Naive thymus-derived CD4-positive, alpha-beta T cell (primary cell): Measurements from ENCODE around the gene ISOC2. TPM values are rescaled to one million over a fixed set of nuclear protein-coding genes. Genes with fewer than 3 reads are reported as not detected.
A peak's percentile ranks its signal among the peaks of the same experiment; 100 is the strongest.
"Not testable (repeated sequence)": the region's sequence is repeated elsewhere in the genome, so short reads cannot be mapped to it uniquely, and the experiment has no call there.

Experiments used
- ATAC-seq: fragments of 150-1000 bp; cut with Tn5 transposase; 2 replicates; pipeline ENCODE4 v1.10.0; 2021; ENCODE audit warnings: mild to moderate bottlenecking, moderate library complexity
- CTCF ChIA-PET: fragments of 350-600 bp; sonication (Branson Sonifier 250); formaldehyde crosslinking; loops from one replicate; lab custom pipeline; 2021; ENCODE audit warnings: antibody characterized with exemption; lab: Charles Lee
- POLR2A ChIA-PET: fragments of 350-600 bp; sonication (Branson Sonifier 250); formaldehyde crosslinking; loops from one replicate; lab custom pipeline; 2021; ENCODE audit warnings: antibody characterized with exemption, inconsistent platforms; lab: Charles Lee
- DNase-seq, 9 donors: peaks; one replicate each; pipeline versions ENCODE4 v3.0.0 to v3.0.0-alpha.2; 2020 to 2022; ENCODE audit warnings: mixed read lengths in 1 of 9
- H3K27ac ChIP-seq: one replicate; pipeline ENCODE4 v1.7.0; 2013; ENCODE audit warnings: mild to moderate bottlenecking, low read depth, low read length, moderate library complexity
- H3K27me3 ChIP-seq, 2 donors: one replicate each; pipeline ENCODE4 v1.7.0; 2013; ENCODE audit warnings: low read length in 2 of 2, mild to moderate bottlenecking in 2 of 2, moderate library complexity in 2 of 2; ENCODE audit not compliant: control insufficient read depth in 2 of 2, insufficient read depth in 2 of 2
- H3K36me3 ChIP-seq, 3 experiments: 1 replicate in 2 of 3; 2 replicates in 1 of 3; pipeline ENCODE4 v1.7.0; 2013; ENCODE audit warnings: low read length in 3 of 3, mild to moderate bottlenecking in 3 of 3, moderate library complexity in 1 of 3; ENCODE audit not compliant: insufficient read depth in 3 of 3, control insufficient read depth in 2 of 3
- H3K4me1 ChIP-seq, 2 donors: one replicate each; pipeline ENCODE4 v1.7.0; 2013; ENCODE audit warnings: low read length in 2 of 2, mild to moderate bottlenecking in 2 of 2, moderate library complexity in 1 of 2; ENCODE audit not compliant: control insufficient read depth in 2 of 2, insufficient read depth in 2 of 2
- H3K4me3 ChIP-seq: 2 replicates; pipeline ENCODE4 v1.7.0; 2013; ENCODE audit warnings: mild to moderate bottlenecking, low read length
- H3K9me3 ChIP-seq, 3 experiments: 1 replicate in 2 of 3; 2 replicates in 1 of 3; pipeline ENCODE4 v1.7.0; 2013; ENCODE audit warnings: low read length in 3 of 3; ENCODE audit not compliant: control insufficient read depth in 2 of 3
- H3K27ac Mint-ChIP-seq, 9 donors: one replicate each; pipeline ENCODE4 v1.8.0; 2020 to 2022; ENCODE audit warnings: mixed read lengths in 9 of 9, mild to moderate bottlenecking in 8 of 9, moderate library complexity in 5 of 9, inconsistent platforms in 2 of 9
- H3K27me3 Mint-ChIP-seq, 5 donors: one replicate each; pipeline ENCODE4 v1.8.0; 2021 to 2022; ENCODE audit warnings: mixed read lengths in 5 of 5, mild to moderate bottlenecking in 1 of 5
- H3K36me3 Mint-ChIP-seq, 5 donors: one replicate each; pipeline ENCODE4 v1.8.0; 2020 to 2022; ENCODE audit warnings: mixed read lengths in 5 of 5, mild to moderate bottlenecking in 3 of 5, inconsistent platforms in 1 of 5
- H3K4me1 Mint-ChIP-seq, 7 donors: one replicate each; pipeline ENCODE4 v1.8.0; 2020 to 2022; ENCODE audit warnings: mixed read lengths in 7 of 7, mild to moderate bottlenecking in 3 of 7, inconsistent platforms in 1 of 7
- H3K4me3 Mint-ChIP-seq, 10 donors: one replicate each; pipeline ENCODE4 v1.8.0; 2020 to 2022; ENCODE audit warnings: mild to moderate bottlenecking in 10 of 10, mixed read lengths in 10 of 10, moderate library complexity in 6 of 10, inconsistent platforms in 2 of 10
- H3K9me3 Mint-ChIP-seq, 11 donors: one replicate each; pipeline ENCODE4 v1.8.0; 2020 to 2022; ENCODE audit warnings: mixed read lengths in 11 of 11, mild to moderate bottlenecking in 4 of 11, inconsistent platforms in 1 of 11, moderate library complexity in 1 of 11
- intact Hi-C, 2 donors: fragments of 100-400 bp; cut with micrococcal nuclease; formaldehyde crosslinking; loops; one replicate each; pipeline ENCODE4 v1.15.1; 2023
- polyA plus RNA-seq, 2 donors: library from polyadenylated mRNA; unstranded; fragments of 300-500 nt; fragmentation: Illumina TruSeq; gene quantifications; one replicate each; pipeline ENCODE4 v1.2.3, GENCODE V29; 2021
- total RNA-seq, 6 experiments: library from RNA in 5 of 6; stranded (reverse) in 5 of 6; gene quantifications; 1 replicate in 5 of 6; 2 replicates in 1 of 6; pipeline ENCODE4 v1.2.3 and lab custom pipeline; 2021 to 2026

The ISOC2 gene
- total and polyA plus RNA-seq, 7 experiments from 2014 or later = 5.1 to 31.2 (median 11.4) TPM

- peaks cover 8 to 33% (median 19%) of the 10 kb centered on the region in 5 donors for H3K27me3 Mint-ChIP-seq
- CTCF ChIA-PET = no interaction called here
- peak in 1 of 9 donors; percentile 41 for DNase-seq
- peaks cover 3 to 22% of the 10 kb centered on the region in 2 donors for H3K27me3 ChIP-seq
- H3K9me3 ChIP-seq = no peaks in the 10 kb centered on the region
- no peak overlapping the region for H3K4me3 ChIP-seq
- no peaks in the 10 kb centered on the region for H3K9me3 Mint-ChIP-seq
- H3K4me1 ChIP-seq = peaks cover 0 to 17% of the 10 kb centered on the region in 2 donors
- peak overlapping the region; percentile 35 to 82 (median 74) for H3K4me3 Mint-ChIP-seq
- H3K36me3 ChIP-seq = peaks cover 0 to 5% (median 0%) of the 10 kb centered on the region in 3 experiments
- ATAC-seq = peak; percentile 46
- H3K4me1 Mint-ChIP-seq = peaks cover 7 to 21% (median 15%) of the 10 kb centered on the region in 7 donors
- intact Hi-C loops = loop anchor here in 1 of 2 donors (5.0 kb wide), 1 partner anchor 34 kb away; no protein-coding TSS in a partner anchor
- peaks cover 0 to 9% (median 4%) of the 10 kb centered on the region in 5 donors for H3K36me3 Mint-ChIP-seq
- peak overlapping the region in 1 of 9 donors; percentile 36 for H3K27ac Mint-ChIP-seq
- POLR2A ChIA-PET = interaction anchor here (0.9 kb wide), 1 partner anchor 10 kb away, joined by 3 read pairs; no protein-coding TSS in a partner anchor
- no peak overlapping the region for H3K27ac ChIP-seq
Observed at GRCh38 chr19:55451163-55451964, 10.1 kb downstream of the ISOC2 start.

GRCh38 chr19:55449469-55449868 is 12.0 kb downstream of the ISOC2 start:
- CTCF ChIA-PET = no interaction called here
- Mint-ChIP-seq H3K27ac (no peak overlapping the region), H3K9me3 (peaks cover 0 to 4% (median 0%) of the 10 kb centered on the region in 11 donors)

GRCh38 chr19:55448175-55448490 is 13.3 kb downstream of the ISOC2 start:
- H3K4me3 ChIP-seq, H3K27ac Mint-ChIP-seq, H3K36me3 ChIP-seq, DNase-seq, CTCF ChIA-PET, POLR2A ChIA-PET, H3K9me3 Mint-ChIP-seq, H3K9me3 ChIP-seq, H3K27ac ChIP-seq, H3K4me3 Mint-ChIP-seq, H3K36me3 Mint-ChIP-seq, ATAC-seq: not testable (repeated sequence)
- peaks cover 24 to 50% (median 34%) of the 10 kb centered on the region in 5 donors for H3K27me3 Mint-ChIP-seq
- peaks cover 0 to 25% (median 14%) of the 10 kb centered on the region in 7 donors for H3K4me1 Mint-ChIP-seq
- Histone ChIP-seq H3K4me1 (peaks cover 0 to 16% of the 10 kb centered on the region in 2 donors), H3K27me3 (peaks cover 10 to 27% of the 10 kb centered on the region in 2 donors)
- intact Hi-C loops = loop anchor here in 1 of 2 donors (10.0 kb wide), 1 partner anchor 283 kb away; the partner anchor contains the start of gene DNAAF3

More at GRCh38 chr19:55449469-55449868, 12.0 kb downstream of the ISOC2 start:
- DNase-seq (no peak), ATAC-seq (no peak)
- intact Hi-C loops = loop anchor here in 1 of 2 donors (10.0 kb wide), 1 partner anchor 285 kb away; the partner anchor contains the start of gene DNAAF3
- Mint-ChIP-seq H3K4me1 (peaks cover 4 to 21% (median 15%) of the 10 kb centered on the region in 7 donors), H3K27me3 (peaks cover 19 to 48% (median 30%) of the 10 kb centered on the region in 5 donors), H3K36me3 (peaks cover 0 to 6% (median 4%) of the 10 kb centered on the region in 5 donors), H3K4me3 (no peak overlapping the region)
- H3K27ac ChIP-seq = no peak overlapping the region
- peaks cover 0 to 17% of the 10 kb centered on the region in 2 donors for H3K4me1 ChIP-seq
- peaks cover 10 to 22% of the 10 kb centered on the region in 2 donors for H3K27me3 ChIP-seq
- no peak overlapping the region for H3K4me3 ChIP-seq
- H3K9me3 ChIP-seq = no peaks in the 10 kb centered on the region
- POLR2A ChIA-PET = interaction anchor here (0.6 kb wide), 2 partner anchors 23 to 56 kb away, joined by 3 read pairs; no protein-coding TSS in a partner anchor
- H3K36me3 ChIP-seq = no peaks in the 10 kb centered on the region

GRCh38 chr19:55447421-55448174 is 13.8 kb downstream of the ISOC2 start:
- peaks cover 23 to 52% (median 37%) of the 10 kb centered on the region in 5 donors for H3K27me3 Mint-ChIP-seq
- no peaks in the 10 kb centered on the region for H3K36me3 ChIP-seq
- ATAC-seq (peak; percentile 19), DNase-seq (no peak)
- intact Hi-C loops = loop anchor here in 1 of 2 donors (10.0 kb wide), 1 partner anchor 283 kb away; the partner anchor contains the start of gene DNAAF3
- peaks cover 0 to 11% of the 10 kb centered on the region in 2 donors for H3K4me1 ChIP-seq
- H3K4me3 ChIP-seq = no peak overlapping the region
- H3K4me3 Mint-ChIP-seq = no peak overlapping the region
- H3K27ac ChIP-seq = no peak overlapping the region
- H3K9me3 Mint-ChIP-seq = peaks cover 0 to 4% (median 0%) of the 10 kb centered on the region in 11 donors
- peaks cover 2 to 28% (median 19%) of the 10 kb centered on the region in 7 donors for H3K4me1 Mint-ChIP-seq
- CTCF ChIA-PET = no interaction called here
- peaks cover 0 to 3% (median 0%) of the 10 kb centered on the region in 5 donors for H3K36me3 Mint-ChIP-seq
- no peaks in the 10 kb centered on the region for H3K9me3 ChIP-seq
- POLR2A ChIA-PET = no interaction called here
- peaks cover 10 to 27% of the 10 kb centered on the region in 2 donors for H3K27me3 ChIP-seq
- no peak overlapping the region for H3K27ac Mint-ChIP-seq

- Histone ChIP-seq H3K4me3 (no peak overlapping the region), H3K4me1 (peaks cover under 1 to 13% of the 10 kb centered on the region in 2 donors), H3K36me3 (no peaks in the 10 kb centered on the region), H3K27ac (no peak overlapping the region), H3K9me3 (no peaks in the 10 kb centered on the region), H3K27me3 (peaks cover 10 to 26% of the 10 kb centered on the region in 2 donors)
- H3K36me3 Mint-ChIP-seq = peaks cover 0 to 6% (median 0%) of the 10 kb centered on the region in 5 donors
- H3K4me3 Mint-ChIP-seq = no peak overlapping the region
- DNase-seq (no peak), ATAC-seq (no peak)
- peaks cover 30 to 55% (median 42%) of the 10 kb centered on the region in 5 donors for H3K27me3 Mint-ChIP-seq
- H3K4me1 Mint-ChIP-seq = peaks cover 7 to 29% (median 22%) of the 10 kb centered on the region in 7 donors
- peaks cover 0 to 4% (median 0%) of the 10 kb centered on the region in 11 donors for H3K9me3 Mint-ChIP-seq
- H3K27ac Mint-ChIP-seq = no peak overlapping the region
- ChIA-PET CTCF (no interaction called here), POLR2A (no interaction called here)
- intact Hi-C loops = loop anchor here in 1 of 2 donors (10.0 kb wide), 1 partner anchor 281 kb away; the partner anchor contains the start of gene DNAAF3
Observed at GRCh38 chr19:55446060-55446459, 15.4 kb downstream of the ISOC2 start.

- ChIA-PET POLR2A (no interaction called here), CTCF (no interaction called here)
- H3K27ac ChIP-seq = no peak overlapping the region
- Mint-ChIP-seq H3K9me3 (peaks cover 0 to 4% (median 0%) of the 10 kb centered on the region in 11 donors), H3K27ac (no peak overlapping the region), H3K4me1 (peaks cover 11 to 34% (median 23%) of the 10 kb centered on the region in 7 donors), H3K36me3 (peaks cover 0 to 10% (median 0%) of the 10 kb centered on the region in 5 donors), H3K4me3 (peak overlapping the region in 1 of 10 donors; percentile 63), H3K27me3 (peaks cover 40 to 57% (median 48%) of the 10 kb centered on the region in 5 donors)
- no peaks in the 10 kb centered on the region for H3K9me3 ChIP-seq
- ATAC-seq (no peak), DNase-seq (no peak)
- H3K4me3 ChIP-seq = no peak overlapping the region
- peaks cover 10 to 29% of the 10 kb centered on the region in 2 donors for H3K27me3 ChIP-seq
- intact Hi-C loops = loop anchor here in 1 of 2 donors (10.0 kb wide), 1 partner anchor 280 kb away; the partner anchor contains the start of gene DNAAF3
- H3K4me1 ChIP-seq = peaks cover 7 to 23% of the 10 kb centered on the region in 2 donors
- H3K36me3 ChIP-seq = no peaks in the 10 kb centered on the region
Observed at GRCh38 chr19:55444646-55445045, 16.8 kb downstream of the ISOC2 start.
